GM18508 (cell line): ENCODE results near the gene YAP1.
"Not testable (repeated sequence)": the region's sequence is repeated elsewhere in the genome, so short reads cannot be mapped to it uniquely, and the experiment has no call there.

Source experiments
- ATAC-seq: cut with Tn5 transposase; IDR thresholded peaks from one replicate; pipeline ENCODE4 v1.9.1; 2021; ENCODE audit warnings: moderate number of reproducible peaks; ENCODE audit not compliant: insufficient read depth, unreplicated experiment

Gene YAP1

DNA sequence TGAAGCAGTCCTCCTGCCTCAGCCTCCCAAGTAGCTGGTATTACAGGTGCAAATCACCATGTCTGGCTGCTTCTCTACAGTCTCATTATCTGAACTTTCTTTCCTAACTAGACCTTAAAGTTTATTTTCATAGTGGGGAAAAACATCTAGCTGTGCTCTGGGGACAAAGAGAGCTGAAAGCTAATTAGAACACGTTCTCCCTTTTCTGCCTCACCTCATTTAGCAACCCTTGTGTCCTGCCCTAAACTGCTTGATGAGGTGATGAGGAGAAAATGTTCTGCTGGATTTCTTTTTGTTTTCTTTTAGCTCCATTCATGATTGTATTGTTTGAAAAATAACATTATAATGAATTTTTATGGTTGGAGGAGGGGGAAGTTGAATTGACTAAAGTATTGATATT is 84.7 kb downstream of the YAP1 start:
- ATAC-seq = no peak

DNA sequence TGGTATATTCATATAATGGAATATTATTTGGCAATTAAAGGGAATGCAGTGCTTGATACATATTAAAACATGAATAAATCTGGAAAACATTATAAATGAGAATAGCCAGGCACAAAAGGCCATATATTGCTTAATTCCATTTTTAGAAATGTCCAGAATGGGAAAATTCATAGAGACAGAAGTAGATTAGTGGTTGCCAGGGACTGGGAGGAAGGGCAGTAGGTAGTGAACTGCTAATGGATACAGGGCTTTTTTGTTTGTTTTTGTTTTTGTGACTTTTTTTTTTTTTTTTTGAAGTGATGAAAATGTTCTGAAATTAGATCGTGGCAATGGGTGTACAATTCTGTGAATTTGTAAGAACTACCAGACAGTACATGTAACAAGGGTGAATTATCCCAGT is 86.1 kb downstream of the YAP1 start:
- no peak for ATAC-seq

DNA sequence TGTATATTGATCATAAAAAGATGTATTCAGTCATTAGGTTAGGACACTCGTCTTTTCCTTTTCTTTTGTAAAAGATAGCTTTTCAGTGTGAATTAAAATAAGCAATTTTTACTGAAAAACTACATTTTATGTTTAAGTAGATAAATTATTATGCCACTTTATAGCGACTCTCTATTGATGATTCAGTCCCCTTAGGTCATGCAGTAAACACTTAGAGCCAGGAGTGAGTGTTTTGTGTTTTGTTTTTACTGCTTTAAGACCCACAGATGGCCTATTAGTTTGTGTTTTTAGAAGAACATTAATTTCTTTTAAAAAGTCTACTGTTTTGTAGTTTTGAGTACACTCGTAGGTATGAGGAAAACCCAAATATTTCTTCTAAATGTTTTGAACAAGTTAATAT is 86.6 kb downstream of the YAP1 start:
- ATAC-seq = no peak

DNA sequence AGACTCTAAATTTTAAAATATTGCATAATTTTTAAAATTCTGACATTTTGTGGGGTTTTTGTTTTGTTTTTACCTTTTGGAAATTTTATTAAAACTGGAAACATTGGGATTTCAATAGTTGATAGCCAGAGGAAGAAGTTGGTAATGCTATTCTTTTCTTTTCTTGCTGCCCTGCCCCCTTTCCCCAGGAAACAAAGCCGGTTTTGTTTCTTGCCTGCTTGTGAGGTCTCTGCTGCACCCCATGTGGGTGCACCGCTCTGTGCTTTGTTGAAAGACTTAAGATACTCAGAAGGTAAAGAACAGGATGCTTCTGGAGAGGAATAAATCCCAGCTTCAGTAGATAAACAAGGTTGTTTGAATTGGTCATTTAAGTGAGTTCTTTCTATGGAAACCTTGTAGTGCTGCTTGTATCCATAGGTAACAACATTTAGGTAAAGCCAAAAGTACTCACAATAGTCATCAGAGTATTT is 87.5 kb downstream of the YAP1 start:
- no peak for ATAC-seq

DNA sequence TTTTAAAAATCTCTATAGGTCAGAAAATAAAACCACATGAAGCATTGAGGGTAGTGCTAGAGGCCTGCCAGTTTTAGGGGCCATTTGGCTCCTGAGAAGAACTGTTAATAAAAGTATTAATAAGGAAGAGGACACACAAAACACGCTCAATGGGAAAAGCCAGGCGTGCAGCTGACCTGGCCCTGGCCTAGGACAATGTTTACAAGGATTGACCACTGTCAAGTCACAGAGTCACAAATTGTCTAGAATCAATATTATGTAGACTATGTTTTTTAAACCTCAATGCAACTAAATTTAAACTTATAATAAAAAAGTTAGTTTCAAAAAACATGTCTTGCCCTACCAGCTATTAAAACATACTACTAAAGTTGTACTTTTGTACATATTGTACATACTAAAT is 89.4 kb downstream of the YAP1 start:
- ATAC-seq = no peak

DNA sequence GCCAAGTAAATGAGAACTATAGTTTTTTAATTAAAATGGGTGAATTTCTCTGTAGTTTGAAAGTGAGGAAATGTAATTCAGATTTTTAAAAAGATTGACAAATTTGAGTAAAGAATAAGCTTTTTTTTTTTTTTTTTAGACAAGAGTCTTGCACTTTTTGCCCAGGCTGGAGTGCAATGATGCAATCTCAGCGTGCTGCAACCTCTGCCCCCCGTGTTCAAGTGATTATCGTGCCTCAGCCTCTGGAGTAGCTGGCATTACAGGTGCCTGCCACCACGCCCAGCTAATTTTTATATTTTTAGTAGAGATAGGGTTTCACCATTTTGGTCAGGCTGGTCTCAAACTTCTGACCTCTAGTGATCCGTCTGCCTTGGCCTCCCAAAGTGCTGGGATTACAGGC is 90.1 kb downstream of the YAP1 start:
- not testable (repeated sequence) for ATAC-seq

DNA sequence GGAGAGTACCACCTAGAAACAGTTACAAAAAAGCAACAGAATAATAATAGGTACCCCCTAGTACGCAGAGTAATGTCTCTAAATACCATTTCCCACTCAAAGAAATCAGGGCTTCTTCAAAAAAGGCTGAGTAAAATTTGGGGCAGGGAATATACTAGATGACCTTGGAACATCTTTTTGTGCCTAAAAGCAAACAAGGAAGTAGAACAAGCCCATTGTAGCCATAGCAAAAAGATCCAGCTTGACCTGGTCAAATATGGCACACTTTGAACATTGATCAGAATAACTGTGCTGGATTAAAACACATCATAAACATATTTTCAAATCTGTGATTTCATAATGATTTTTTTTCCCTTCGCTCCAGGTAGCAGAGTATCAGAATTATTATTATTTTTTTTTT is 91.5 kb downstream of the YAP1 start:
- no peak for ATAC-seq

DNA sequence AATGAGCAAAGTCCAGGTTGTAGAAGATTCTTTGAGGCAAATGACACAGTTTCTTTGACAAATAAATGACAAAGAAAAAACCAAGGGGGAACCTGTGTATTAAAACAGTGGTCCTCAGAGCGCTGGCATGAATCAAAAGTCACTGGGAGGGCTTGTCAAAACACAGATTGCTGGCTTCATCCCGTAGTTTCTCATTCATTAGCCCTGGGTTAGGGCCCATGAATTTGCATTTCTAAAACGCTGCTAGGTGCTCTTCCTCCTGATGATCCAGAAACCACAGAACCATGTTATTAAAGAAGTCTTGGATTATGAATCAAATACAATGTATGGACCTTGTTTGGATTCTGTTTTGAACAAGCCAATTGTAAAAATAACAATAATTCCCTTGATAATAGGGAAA is 92.7 kb downstream of the YAP1 start:
- ATAC-seq = no peak

DNA sequence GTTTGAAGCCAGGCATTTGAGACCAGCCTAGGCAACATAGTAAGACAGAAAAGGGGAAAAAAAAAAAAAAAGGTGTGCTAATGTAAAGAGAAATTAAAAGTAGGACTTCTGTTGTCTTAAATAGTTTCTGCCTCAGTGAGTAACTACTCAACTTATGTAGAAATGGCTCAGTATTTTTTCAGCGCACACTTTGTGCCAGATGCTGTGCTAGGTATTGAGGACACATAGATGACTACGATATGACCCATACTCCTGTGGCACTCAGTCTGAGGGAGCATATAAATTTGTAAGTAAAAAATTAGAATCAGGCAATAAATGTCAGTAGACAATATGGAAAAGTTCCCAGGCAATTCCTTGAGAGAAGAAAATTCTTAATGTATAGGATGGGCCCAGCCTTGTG is 93.9 kb downstream of the YAP1 start:
- no peak for ATAC-seq

DNA sequence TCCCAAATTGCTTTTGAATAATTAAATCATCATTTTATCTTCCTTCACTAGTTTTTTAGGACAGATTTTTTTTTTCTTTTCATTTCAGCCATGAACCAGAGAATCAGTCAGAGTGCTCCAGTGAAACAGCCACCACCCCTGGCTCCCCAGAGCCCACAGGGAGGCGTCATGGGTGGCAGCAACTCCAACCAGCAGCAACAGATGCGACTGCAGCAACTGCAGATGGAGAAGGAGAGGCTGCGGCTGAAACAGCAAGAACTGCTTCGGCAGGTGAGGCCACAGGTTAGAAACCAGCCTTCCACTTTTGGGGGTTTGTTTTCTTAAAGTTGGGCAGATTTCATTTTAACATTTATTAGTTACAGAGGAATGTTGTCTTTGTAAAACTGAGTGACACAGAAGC is 95.6 kb downstream of the YAP1 start:
- no peak for ATAC-seq

DNA sequence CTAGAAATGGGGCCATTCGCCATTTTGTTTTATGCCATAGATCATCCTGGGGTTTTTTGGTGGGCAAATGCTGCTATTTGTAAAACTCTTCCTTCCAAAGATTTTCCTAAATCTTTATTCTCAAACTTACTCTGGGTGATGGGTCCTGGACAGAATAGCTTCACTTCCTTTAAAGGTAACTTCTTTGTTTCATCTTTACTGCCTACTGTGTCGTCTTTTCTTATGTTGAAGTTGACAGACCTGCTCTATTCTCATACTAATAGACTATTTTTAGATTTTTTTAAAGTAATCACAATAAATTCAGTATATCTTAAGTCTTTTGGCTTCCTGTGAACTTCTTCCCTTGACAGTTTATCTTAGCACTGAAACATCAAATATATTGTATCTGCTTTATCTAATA is 98.6 kb downstream of the YAP1 start:
- ATAC-seq = no peak

DNA sequence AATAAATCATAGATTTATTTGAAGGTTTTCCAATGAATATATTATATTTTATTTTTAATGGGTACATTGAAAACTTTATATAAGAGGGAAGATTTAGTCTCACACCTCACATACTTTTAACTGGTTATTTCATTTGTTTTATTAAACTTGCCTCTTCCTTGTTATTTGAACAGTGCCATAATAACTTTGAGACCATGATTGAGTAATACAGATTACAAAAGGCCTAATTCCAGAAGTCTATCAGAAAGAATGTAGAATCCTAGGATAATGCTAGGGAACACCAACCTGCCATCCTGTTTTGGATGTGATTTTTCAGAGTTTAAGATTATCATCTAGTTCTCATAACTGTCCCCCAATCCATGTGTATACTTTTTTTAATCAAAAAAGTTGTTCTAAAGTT is 104.4 kb downstream of the YAP1 start:
- ATAC-seq = no peak

DNA sequence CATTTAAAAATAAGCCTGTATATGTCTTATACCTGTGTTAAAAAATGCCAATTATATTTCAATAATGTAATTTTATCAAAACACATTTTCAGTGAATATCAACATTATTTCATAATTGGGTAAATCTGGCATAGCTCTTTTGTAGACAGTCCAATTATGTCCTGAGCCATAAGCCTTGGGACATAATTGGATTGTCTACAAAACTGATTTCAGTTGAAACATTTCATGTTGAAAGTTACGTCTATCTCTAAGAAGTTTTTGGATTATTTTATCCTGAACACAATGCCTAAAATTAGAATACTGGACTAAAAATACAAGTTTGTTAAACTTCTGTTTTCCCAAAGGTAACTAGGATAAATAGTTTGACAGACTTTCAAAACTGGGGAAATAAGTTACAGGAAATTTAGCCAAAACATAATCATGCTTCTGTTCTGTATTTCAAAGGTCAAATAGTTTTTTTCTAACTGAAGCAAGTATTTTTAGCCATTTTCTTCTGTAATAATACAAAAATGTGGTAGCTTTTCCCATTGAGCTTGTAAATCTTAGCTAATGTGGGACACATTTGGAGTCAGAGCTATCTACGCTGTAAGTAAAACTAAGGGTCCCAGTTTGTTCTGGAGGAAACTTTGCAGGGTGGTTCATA is 106.3 kb downstream of the YAP1 start:
- no peak for ATAC-seq

DNA sequence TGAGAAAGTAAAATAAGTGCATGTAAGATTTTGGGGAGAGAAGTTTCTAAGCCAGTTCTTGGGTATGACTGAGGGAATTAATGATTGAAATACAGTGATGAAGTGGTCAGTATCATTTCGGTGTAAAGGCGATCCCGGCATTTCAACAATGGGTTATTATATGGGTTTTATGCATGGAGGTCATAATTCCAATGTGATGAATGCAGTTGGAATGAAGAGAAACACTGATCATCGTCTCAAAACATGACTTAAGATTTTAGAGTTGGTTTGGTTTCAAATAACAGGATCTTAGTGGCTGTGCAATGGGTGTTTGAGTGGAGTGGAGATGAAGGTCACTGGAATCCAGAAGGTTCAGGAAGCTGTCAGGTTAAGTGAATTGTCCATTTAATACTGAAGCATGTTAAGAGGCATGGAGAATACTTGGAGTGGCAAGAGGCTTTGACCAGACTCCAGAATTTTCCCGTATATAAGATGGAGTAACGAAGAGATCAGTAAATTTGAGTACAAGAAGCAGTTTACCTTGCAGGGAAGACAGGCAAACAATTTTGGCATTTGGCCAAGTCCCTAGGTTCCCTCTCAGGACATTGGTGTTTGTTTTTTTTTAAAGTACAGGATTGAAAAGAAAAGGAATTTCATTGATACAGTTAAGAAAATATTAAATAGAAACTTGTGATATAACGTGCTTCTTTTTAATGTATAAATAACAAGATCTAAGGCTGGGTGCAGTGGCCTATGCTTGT is 110.7 kb downstream of the YAP1 start:
- no peak for ATAC-seq

DNA sequence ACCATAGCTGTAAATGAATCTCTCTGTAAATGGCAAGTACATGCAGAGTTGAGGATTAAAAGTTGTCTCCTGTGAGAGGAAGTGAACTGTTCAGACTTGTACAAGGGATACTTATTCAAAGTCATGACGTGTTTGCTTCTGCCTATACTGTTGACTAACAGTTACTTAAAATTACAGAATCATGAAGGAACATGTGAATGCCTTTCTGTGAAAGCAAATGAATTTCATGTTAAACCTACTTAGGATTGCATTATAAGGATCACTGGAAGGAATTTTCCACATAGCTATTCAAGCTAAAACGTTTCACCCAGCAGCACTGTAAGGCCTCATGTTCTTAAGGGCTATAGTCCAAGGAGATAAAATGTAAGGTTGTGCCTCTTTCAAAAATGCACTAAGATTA is 113.6 kb downstream of the YAP1 start:
- ATAC-seq = no peak

DNA sequence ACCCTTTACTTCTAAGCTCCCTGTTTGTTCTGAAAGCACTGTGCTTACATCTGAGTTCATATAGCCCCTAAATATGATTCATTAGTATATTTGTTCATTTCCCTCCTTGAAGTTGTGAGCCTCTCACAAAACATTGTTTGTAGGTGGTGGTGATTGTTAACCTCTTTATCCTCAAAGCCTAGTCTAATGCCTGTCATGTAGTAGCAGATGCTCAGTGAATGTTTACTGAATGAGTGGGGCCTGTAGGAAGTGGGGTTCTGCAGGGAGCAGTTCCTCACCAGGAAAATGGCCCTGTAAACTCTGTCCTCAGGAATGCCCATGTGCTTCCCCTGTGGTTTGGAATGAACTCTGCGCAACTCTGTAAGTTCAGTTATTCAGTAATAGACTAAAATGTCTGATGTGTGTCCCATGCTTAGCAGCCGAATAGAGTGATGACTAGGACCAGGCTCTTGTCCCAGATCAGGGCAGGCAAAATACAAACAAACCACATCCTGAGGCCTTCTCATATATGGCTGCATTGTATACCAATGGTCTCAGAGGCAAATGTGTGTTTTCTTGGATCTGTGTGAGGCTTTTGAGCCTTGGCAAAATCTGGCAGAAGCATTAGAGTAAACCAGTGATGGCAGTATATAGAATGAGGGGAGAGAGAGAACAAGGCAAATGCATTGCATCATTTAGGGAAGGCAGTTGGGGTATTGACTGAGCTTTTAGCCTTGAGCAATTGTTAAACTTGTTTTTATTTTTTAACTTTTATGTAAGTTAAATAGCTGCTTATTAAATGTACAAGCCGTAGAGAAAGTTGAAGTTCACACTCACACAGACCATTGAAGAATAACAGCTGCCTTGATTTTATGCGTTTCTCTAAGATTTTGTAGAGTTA is 115.7 kb downstream of the YAP1 start:
- ATAC-seq = no peak

DNA sequence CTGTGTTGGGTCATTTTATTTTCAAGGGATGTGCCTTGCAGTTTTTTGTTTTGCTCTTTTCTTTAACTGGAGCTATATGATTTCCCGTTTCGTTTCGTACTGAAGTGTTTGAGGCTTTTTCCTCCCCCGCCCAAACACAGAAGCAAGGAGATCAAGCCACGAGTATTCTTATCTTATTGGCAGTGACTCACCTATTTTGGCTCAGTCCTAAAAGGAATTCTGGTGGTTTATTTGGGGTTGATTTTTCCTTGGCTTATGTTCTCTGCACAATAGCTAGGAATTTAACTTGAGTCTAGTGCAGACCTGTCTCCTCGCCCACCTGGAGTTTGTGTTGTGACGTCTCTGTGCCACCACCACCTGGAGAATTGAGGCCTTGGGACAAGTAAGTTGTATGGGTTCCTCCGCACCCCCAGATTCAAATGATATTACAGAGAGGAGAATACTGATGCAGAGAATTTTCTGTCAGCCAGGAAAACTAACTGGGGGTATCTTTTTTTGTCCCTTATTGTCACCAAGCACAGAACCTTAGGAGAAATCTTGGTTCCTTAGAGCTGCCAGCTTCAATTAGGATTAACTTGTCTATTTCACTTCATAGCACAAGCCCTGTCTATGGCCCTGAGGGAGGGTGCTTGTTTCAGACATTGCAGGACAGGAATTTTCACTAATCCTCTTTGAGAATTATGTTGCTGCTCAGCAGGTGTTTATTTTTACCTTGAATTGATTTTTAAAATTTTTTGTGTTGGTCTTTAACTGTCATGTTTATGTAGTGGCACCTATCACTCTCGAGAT is 116.6 kb downstream of the YAP1 start:
- ATAC-seq = no peak

DNA sequence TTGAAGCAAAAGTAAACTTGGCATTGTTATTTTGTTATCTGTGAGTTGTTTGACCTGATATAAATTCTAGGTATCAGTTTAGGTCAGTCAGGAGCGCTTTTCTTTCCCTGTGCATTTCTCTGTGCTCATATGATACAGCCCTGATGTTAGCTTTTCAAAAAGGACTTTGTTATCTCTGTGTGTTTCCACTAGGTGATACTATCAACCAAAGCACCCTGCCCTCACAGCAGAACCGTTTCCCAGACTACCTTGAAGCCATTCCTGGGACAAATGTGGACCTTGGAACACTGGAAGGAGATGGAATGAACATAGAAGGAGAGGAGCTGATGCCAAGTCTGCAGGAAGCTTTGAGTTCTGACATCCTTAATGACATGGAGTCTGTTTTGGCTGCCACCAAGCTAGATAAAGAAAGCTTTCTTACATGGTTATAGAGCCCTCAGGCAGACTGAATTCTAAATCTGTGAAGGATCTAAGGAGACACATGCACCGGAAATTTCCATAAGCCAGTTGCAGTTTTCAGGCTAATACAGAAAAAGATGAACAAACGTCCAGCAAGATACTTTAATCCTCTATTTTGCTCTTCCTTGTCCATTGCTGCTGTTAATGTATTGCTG is 119.4 kb downstream of the YAP1 start:
- no peak for ATAC-seq

DNA sequence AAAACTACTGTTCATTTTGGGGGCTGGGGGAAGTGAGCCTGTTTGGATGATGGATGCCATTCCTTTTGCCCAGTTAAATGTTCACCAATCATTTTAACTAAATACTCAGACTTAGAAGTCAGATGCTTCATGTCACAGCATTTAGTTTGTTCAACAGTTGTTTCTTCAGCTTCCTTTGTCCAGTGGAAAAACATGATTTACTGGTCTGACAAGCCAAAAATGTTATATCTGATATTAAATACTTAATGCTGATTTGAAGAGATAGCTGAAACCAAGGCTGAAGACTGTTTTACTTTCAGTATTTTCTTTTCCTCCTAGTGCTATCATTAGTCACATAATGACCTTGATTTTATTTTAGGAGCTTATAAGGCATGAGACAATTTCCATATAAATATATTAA is 119.9 kb downstream of the YAP1 start:
- no peak for ATAC-seq

DNA sequence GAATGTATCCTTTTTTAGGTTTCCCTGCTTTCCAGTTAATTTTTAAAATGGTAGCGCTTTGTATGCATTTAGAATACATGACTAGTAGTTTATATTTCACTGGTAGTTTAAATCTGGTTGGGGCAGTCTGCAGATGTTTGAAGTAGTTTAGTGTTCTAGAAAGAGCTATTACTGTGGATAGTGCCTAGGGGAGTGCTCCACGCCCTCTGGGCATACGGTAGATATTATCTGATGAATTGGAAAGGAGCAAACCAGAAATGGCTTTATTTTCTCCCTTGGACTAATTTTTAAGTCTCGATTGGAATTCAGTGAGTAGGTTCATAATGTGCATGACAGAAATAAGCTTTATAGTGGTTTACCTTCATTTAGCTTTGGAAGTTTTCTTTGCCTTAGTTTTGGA is 120.7 kb downstream of the YAP1 start:
- ATAC-seq = no peak
